ENCODE results near the gene PHLDB2. TPM values are rescaled to one million over a fixed set of nuclear protein-coding genes. Genes with fewer than 3 reads are reported as not detected.

Gene PHLDB2
- total and polyA plus RNA-seq, 2 of the 13 experiments (the other 11 are each of a cell fraction or from before 2014, with no cell fraction given) = 8.4 to 23.6 TPM

- TF ChIP-seq E2F2 (CRISPR knock-in tag; IDR thresholded peaks at IDR 0.05; ENCODE audit: borderline replicate concordance) (no peak), DR1 (CRISPR knock-in tag; IDR thresholded peaks at IDR 0.05) (no peak), PHF8 (CRISPR knock-in tag; IDR thresholded peaks at IDR 0.05) (no peak)
Measured at GRCh38 chr3:111956995-111957734, 98.1 kb downstream of the PHLDB2 start (continued).

- ChIA-PET POLR2A (no interaction called here), CTCF (ENCODE audit: low intra/inter-chr PET ratio, low total read pairs) (no interaction called here)
- Histone ChIP-seq H3K9me3 (ENCODE audit: low read length) (no peaks in the 10 kb centered on the region), H3K4me1 (ENCODE audit: insufficient read depth, low read length) (no peaks in the 10 kb centered on the region), H4K20me1 (ENCODE audit: insufficient read depth, low read length) (no peaks in the 10 kb centered on the region), H2AFZ (ENCODE audit: low read length) (no peak overlapping the region), H3K36me3 (replicated peaks in 1 of 2; ENCODE audit: control insufficient read depth in 1 of 2, insufficient read depth in 2 of 2, low read length in 2 of 2) (peaks cover 1 to 6% of the 10 kb centered on the region in 2 experiments; a peak in 2 of 5 replicates), H3K79me2 (ENCODE audit: insufficient read depth, low read length) (no peaks in the 10 kb centered on the region), H3K9ac (ENCODE audit: insufficient read depth, low read depth, low read length) (no peak overlapping the region), H3K27me3 (ENCODE audit: control insufficient read depth in 1 of 2, insufficient read depth in 2 of 2, low read length in 2 of 2) (no peaks in the 10 kb centered on the region), H3K27ac (ENCODE audit: extremely low read length, insufficient read depth, low read length) (no peak overlapping the region), H3K4me2 (ENCODE audit: low read depth, low read length) (no peak overlapping the region), H3K4me3 (replicated peaks in 1 of 3; ENCODE audit: insufficient read depth in 1 of 3, low read depth in 2 of 3, low read length in 3 of 3) (no peak overlapping the region)
- DNase-seq (ENCODE audit: low spot score) (no peak), ATAC-seq (no peak), FAIRE-seq (no peak)
- WGBS (ENCODE audit: low lambda C conversion rate) = 98% methylated on average over 3 of the region's 3 CpGs
- intact Hi-C loops (cut with micrococcal nuclease; ENCODE audit: unreplicated experiment) (no loop called here), in situ Hi-C loops (cut with HindIII; ENCODE audit: extremely low pct_ligation_motif_present, low pct_unique_long_range_greater_than_20kb) (no loop called here)
- BruUV-seq (replicated peaks) = no TSS peak
- no peak for TF ChIP-seq FOSL1 (CRISPR knock-in tag; IDR thresholded peaks at IDR 0.05; ENCODE audit: borderline replicate concordance)
- TF ChIP-seq ZNF629 (CRISPR knock-in tag; conservative IDR thresholded peaks at IDR 0.05) = no peak
- TF ChIP-seq, protein P1, sequence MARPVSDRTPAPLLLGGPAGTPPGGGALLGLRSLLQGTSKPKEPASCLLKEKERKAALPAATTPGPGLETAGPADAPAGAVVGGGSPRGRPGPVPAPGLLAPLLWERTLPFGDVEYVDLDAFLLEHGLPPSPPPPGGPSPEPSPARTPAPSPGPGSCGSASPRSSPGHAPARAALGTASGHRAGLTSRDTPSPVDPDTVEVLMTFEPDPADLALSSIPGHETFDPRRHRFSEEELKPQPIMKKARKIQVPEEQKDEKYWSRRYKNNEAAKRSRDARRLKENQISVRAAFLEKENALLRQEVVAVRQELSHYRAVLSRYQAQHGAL (CRISPR knock-in tag; IDR thresholded peaks at IDR 0.05; ENCODE audit: not compliant biosample characterization) = no peak
- TF ChIP-seq ZNF619 (CRISPR knock-in tag; IDR thresholded peaks at IDR 0.05) = no peak
- no peak for TF ChIP-seq ATF1 (CRISPR knock-in tag; IDR thresholded peaks at IDR 0.05)
- no peak for TF ChIP-seq ZNF331 (CRISPR knock-in tag; IDR thresholded peaks at IDR 0.05)
- TF ChIP-seq ZBTB1 (CRISPR knock-in tag; IDR thresholded peaks at IDR 0.05; ENCODE audit: borderline replicate concordance) = no peak
- no peak for TF ChIP-seq ZNF878 (CRISPR knock-in tag; IDR thresholded peaks at IDR 0.05)
- no peak for TF ChIP-seq ZNF615 (CRISPR knock-in tag; IDR thresholded peaks at IDR 0.05; ENCODE audit: borderline replicate concordance)
- no peak for TF ChIP-seq ZFP62 (CRISPR knock-in tag; IDR thresholded peaks at IDR 0.05)
- no peak for TF ChIP-seq ZNF510 (CRISPR knock-in tag; IDR thresholded peaks at IDR 0.05; ENCODE audit: low read depth)
- TF ChIP-seq, protein P2, sequence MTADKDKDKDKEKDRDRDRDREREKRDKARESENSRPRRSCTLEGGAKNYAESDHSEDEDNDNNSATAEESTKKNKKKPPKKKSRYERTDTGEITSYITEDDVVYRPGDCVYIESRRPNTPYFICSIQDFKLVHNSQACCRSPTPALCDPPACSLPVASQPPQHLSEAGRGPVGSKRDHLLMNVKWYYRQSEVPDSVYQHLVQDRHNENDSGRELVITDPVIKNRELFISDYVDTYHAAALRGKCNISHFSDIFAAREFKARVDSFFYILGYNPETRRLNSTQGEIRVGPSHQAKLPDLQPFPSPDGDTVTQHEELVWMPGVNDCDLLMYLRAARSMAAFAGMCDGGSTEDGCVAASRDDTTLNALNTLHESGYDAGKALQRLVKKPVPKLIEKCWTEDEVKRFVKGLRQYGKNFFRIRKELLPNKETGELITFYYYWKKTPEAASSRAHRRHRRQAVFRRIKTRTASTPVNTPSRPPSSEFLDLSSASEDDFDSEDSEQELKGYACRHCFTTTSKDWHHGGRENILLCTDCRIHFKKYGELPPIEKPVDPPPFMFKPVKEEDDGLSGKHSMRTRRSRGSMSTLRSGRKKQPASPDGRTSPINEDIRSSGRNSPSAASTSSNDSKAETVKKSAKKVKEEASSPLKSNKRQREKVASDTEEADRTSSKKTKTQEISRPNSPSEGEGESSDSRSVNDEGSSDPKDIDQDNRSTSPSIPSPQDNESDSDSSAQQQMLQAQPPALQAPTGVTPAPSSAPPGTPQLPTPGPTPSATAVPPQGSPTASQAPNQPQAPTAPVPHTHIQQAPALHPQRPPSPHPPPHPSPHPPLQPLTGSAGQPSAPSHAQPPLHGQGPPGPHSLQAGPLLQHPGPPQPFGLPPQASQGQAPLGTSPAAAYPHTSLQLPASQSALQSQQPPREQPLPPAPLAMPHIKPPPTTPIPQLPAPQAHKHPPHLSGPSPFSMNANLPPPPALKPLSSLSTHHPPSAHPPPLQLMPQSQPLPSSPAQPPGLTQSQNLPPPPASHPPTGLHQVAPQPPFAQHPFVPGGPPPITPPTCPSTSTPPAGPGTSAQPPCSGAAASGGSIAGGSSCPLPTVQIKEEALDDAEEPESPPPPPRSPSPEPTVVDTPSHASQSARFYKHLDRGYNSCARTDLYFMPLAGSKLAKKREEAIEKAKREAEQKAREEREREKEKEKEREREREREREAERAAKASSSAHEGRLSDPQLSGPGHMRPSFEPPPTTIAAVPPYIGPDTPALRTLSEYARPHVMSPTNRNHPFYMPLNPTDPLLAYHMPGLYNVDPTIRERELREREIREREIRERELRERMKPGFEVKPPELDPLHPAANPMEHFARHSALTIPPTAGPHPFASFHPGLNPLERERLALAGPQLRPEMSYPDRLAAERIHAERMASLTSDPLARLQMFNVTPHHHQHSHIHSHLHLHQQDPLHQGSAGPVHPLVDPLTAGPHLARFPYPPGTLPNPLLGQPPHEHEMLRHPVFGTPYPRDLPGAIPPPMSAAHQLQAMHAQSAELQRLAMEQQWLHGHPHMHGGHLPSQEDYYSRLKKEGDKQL (CRISPR knock-in tag; IDR thresholded peaks at IDR 0.05; ENCODE audit: low read depth) = no peak
- no peak for TF ChIP-seq MTA3 (CRISPR knock-in tag; IDR thresholded peaks at IDR 0.05)
Measured at GRCh38 chr3:111961461-111962164, 102.5 kb downstream of the PHLDB2 start.
